ENCODE results near the gene TRAPPC3.
A peak's percentile ranks its signal among the peaks of the same experiment; 100 is the strongest.

The TRAPPC3 gene

DNA sequence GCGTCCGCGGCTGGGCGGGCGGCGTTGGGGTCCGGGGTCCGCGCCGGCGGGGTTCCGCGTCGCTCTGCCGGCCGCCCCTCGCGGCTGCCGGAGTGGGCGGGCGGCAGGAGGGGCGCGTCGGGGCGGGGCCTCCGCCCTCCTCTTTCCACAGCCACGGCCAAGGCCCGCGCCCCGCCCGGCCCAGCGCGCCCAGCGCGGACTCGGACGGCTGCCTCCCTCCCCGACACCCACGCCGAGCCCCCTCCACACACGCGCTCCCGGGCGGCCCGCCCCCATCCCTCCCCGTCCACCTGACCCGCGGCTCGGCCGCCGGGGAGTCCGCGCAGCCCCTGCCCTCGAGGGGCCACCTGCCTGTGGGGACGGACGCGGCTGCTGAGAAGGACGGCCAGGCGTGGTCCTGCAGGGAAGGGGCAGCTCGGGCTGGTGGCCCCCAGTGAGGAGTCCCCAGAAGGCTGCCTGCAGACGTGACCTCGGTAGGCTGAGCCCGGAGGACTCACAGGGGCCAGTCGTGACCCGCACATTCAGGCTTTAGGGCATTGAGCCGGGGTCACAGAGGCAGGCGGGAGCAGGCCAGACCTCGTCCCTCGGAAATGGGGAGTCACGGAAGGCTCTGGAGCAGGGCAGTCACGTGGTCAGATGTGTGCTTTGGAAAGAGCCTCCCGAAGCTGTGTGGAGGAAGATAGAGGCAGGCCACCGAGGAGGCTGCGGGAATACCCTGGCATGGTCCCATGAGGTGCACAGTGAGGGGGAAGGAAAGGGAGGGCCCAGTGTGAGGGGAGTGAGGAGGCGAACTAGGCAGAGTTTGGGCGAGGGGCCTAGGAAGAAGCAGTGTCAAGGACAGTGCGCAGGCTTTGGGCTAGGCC, 23.9 kb downstream of the TRAPPC3 start, which contains the start of gene COL8A2:
Gene COL8A2, minus strand, starts transcription at position 94 of the 863 bp plus-strand sequence. CDS start 24,980 bp downstream, outside the sequence.
- DNase-seq = no peak

DNA sequence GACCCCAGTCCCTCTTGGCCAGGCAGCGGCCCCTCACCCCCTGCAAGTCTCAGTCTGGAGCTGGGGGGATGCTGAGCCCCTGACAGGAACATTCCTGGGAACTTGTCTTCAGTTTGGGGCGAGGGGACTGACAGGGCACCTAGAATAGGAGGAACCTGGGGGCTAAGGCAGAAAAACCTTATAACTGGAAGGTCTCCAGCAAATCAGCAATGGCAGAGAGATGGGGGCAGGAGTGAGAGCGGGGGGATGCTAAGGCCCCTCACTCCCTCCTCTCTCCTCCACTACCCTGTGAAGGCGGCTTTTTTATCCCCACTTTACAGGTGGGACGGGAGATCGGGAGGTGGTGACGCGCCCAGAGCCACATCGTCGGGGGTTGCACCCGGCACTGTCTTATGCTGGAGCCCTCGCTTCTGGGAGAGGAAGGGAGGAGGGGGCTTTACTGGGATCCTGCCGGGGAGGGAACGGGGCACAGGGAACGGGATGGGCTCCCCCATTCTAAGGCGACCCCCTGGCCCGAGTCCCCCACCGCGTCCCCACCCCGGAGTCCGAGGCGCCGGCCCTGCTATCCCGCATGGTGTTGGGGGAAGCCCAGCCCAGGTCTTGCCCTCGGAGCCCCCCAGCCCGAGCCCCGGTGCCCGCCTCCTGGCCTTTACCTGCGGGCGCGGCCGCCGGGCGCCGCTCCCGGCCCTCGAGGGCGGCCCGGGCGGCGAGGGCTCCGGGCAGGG, 24.7 kb downstream of the TRAPPC3 start:
- no peak for DNase-seq

DNA sequence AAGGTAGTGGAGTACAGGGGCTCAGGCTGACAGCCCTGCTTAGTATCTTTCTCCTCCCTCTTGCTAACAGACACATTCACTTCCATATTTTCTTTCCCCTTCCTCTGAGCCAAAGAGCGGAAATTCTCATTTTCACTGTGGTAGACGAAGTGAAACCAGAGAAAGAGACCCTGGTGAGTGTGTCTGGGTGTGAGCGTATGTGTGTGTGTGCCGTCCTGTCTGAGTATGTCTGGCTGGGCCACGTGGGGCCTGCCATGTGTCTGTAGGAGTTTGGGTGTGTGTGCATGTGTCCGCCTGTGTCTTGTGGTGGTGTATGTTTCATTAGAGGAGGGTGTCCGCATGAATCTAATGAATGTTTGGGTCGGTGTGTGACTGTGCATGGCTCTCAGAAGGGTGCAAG, 25.9 kb downstream of the TRAPPC3 start:
- peak; percentile 98 for DNase-seq

DNA sequence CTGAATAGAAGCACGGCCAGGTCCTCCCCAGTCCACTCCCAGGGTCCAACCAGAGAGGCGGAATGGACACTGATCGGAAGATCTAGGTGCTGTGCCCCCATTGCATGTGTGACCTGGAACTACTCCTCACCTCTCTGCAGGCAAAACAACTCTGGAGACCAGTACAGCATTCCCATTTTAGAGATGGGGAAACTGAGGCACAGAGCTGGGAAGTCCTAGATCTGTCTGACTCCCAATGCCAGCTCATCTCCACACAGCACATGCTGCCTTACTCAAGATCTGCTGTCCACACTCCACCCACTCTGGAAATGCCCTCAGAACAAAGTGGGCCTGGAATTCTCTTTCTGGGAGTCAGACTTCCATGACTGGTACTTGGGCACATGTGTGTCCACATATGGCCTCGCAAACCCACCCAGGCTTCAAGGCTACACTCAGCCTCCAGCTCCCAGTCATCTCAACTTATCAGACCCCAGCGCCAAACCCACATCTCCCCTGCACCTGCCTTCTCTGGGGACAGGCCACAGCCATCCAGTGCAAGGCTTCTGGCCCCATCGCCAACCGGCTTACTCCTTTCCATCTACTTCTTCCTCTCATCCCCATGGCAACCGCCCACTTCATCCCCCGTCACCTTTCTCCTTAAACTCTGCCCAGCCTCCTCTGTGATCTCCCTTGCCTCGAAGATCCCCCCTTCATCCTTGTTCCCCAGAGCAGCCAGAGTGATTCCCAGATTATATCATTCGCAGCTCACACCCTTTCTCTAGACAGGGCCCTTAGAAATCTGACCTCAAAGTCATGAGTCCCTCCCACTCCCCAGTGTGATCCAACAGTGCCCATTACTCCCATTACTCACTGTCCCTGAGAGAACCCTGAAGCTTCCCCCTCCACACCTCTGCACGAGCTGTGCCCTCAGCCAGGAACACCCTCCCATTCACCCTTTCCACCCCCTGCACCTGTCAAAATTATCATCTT, 26.9 kb downstream of the TRAPPC3 start:
- DNase-seq = no peak

DNA sequence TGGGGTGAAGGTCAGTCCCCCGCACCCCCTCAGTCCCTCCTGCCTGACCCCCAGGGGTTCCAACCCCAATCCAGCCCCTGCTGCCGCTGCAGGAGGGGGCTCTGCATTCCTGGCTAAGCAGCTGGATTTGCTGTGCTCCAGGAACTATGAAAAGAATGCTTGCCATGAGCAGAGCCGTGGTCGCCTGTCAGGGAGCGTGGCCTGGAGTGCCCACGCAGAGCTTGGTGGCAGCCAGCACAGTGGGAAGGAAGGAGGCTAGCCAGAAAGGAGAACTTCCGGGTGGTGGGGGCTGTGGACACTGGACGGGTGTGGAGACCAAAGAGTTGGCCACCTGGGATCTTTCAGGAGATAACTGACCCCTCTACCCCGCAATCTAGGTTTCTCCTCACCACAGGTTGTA, 29.8 kb downstream of the TRAPPC3 start:
- peak; percentile 40 for DNase-seq

DNA sequence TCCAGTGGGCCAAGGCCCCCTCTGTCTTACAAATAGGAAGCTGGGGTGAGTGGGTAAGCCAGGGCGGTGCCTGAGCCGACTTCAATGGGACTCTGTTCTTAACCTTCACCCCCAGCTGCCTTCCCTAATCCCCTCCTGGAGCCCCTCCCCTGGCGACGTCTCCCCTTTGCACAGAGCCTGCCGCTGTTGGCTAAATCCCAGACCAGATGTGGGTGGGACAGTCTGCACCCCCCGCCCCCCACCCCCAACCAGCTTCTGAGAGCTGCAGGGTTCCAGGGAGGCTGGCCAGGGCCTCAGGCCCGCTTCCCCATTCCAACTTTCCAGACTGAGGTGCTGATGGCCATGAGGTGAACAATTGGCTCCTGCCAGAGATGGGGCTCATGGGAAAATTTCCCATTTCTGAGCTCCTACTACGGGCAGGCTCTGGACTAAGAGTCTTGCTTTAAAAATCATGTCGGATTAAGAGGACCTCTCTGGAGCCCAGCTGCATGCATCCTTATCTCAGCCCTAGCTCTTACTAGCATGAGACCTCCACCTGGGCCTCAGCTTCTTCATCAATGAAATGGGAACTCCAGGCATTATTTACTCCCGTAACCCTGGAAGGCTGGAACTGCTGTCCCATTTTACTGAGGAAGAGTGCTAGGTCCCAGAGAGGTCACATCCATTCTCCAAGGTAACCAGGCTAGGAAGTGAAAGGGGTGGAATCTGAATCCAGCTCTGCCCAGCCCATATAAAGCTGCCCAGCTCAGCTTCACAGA, 30.7 kb downstream of the TRAPPC3 start:
- no peak for DNase-seq

DNA sequence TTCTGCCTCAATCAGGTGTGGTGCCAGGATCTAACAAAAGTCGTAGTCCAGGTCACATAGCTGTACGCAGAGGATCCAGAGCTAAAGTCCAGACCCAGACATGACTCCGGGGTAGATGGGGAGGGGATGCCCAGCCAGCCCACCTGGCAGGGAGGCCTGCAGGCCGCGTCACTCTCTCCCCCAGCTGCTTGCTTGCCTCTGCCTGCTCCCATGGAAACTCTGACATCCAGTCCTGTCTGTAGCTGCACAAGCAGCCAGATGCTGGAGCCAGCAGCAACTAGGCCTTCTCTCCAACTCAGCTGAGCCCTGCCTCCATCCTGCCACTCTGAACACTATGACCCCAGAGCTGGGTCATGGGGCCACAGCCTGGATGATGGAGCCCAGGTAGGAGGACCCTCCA, 32.4 kb downstream of the TRAPPC3 start:
- no peak for DNase-seq

DNA sequence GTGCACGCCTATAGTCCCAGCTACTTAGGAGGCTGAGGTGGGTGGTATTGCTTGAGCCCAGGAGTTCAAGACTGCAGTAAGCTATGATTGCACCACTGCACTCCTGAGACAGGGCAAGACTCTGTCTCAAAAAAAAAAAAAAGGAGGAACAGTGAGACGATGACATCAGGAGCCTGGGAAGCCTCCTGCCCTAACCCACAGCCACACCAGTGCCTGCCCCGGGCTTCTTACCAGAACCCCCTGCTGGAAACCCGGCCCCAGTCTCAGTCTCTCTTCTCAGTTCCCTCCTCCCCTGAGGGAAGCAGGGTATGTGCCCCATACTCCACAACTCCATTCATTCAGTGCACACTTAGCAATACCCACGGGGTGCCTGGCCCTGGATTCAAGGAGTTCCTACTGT, 33.4 kb downstream of the TRAPPC3 start:
- peak; percentile 87 for DNase-seq

DNA sequence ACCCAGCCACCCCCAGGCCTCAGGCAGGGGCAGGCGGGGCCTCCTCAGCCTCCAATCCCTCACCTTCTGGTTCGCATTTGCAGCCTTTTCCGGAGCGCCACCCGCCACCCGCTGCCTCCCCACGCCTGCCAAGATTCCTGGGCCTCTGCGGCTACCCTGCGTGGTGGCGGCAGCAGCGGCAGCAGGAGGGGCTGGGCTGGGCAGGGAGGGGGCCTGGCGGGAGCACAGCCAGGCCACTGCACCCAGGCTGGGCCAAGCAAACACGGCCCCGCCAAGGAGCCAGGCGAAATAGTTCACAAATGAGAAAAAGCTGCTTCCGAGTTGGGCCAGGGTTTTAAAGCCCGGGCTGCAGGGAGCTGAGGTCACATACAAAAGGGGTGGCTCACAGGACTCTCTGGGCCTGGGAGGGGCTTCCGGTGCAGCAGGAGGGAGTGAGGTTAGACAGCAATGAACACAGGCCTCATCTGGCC, 34.1 kb downstream of the TRAPPC3 start:
- no peak for DNase-seq

DNA sequence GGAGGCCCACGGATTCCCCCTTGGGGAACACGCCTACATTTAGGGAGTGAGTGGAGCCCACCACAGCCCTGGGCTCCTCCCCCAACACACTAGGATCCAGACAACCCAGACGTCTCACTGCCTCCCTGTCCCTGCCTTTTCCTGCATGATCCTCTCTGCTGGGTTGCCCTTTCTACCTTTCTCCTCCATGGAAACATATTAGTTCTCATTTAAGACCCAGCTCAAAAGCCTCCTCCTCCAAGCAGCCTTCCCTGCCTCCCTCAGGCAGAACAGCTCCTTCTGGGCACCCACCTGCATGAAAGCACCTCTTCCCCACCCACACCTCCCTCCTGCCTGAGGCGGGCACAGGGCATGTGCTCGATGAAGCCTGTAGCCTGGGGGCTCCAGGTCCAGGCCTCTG, 34.9 kb downstream of the TRAPPC3 start:
- DNase-seq = no peak

DNA sequence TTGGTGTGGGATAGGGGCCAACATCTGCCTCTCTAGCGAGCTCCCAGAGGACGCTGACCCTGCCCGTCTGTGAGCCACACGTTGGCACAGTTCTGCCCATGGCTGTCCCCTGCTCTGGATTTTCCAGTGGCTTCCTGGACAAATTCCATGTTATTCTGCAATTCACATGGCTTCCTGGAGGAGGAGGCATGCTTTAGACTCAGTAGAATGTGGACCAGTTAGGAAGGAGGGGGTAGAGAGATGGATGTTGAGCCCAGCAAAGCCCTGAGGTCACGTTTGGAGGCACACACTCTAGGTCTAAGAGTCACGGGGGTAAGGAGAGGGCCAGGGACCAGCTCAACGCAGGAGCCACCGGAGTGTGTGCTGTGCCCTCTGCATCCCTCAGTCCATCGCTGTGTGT, 36.5 kb downstream of the TRAPPC3 start:
- DNase-seq = no peak

DNA sequence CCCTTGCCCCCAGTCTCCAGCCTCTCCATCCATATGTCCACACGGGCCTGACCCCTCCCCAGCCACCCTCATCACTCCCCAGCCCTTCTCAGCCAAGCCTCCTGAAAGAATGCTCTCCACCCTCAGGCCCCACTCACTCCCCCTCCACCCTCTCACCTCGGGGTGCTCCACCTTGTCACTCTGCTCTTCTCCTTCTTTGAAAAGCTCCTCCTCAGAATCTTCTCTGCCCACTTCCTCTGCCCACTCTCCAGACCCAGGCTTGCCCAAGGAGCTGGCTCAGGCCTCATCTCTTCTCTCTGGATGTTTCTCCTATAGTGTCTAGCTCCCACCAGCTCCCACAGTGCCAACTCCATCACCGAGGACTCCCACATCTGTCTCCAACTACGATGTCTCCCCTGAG, 38.1 kb downstream of the TRAPPC3 start:
- DNase-seq = no peak

DNA sequence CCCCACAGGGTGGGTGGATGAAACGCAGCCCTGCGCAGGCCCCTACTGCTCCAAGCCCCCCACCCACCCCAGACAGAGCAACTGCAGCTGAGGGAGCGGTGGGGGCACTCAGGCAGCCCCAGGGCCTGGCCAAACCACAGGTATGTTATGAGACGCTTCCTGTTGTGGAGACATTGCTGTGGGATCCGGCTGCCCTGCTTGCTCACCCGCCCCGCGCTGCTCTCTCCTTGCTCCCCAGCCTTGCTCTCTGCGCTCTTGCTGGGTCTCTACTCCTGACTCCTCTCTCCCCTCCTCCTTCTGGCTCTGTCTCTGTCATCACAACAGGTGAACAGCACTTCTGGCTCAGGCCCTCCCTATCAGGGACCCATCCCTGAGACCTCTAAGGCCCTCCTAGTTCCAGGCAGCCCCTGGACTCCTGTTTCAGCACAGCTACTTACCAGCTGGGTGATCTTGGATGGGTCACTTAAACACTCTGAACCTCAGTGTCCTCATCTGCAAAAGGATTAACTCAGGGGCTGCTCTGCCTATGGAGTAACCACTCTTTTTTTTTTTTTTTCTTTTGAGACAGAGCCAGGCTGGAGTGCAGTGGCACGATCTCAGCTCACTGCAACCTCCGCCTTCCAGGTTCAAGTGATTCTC, 40.1 kb downstream of the TRAPPC3 start:
- DNase-seq = peak; percentile 14

DNA sequence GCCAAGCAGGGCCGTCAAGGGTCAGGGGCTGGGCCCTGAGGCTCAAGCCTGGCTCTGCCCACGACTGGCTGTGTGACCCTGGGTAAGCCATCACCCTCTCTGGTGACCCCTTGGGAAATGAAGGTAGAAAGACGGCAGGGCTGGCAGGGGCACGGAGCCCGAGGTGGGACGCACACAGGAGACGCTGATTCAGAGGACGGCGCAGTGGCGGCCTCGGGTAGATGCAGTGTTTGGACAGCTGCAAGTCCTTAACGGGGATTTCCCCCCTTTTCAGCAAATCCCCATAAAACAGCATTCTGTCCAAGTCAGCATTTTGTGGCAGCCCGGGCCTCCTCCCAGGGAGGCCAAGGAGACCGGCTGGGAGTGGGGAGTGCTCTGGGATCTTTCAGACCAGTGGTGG, 41.0 kb downstream of the TRAPPC3 start:
- DNase-seq = no peak

DNA sequence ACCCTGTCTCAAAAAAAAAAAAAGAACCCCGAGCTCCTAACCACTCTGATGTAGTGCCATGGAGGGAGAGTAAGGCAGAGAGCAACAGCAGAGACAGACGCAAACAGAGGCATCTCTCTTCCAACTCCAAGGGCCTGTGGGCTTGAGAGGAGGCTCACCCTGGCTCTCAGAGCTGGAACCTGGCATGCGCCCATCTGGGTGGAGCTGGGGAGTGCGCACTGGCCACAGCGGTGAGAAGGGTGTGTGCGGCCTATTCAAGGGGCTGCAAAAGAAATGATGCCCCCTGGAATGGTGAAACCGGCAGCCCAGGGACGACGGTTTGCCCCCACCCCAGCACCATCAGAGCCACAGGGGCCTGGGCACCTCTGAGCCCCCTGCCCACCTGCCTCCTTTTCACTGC, 41.9 kb downstream of the TRAPPC3 start:
- DNase-seq = no peak

DNA sequence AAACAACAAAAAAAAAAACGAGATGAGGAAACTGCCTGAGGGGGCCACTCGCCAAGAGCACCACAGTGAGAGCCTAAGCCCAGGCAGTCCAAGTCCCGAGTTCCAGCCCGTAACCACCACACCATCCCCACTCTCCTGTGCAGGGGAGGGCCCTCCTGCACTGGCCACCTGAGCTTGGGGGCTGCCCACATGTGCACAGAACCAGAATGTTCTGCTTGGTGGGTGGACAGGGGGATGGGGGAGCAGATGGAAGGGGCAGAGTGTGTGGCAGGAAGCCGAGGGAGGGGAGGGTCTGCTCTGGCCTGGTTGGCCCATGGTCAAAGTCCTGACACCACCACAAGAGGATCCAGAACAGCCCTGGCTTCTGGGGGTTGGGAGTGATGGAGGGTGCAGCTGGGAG, 43.0 kb downstream of the TRAPPC3 start:
- DNase-seq = no peak

DNA sequence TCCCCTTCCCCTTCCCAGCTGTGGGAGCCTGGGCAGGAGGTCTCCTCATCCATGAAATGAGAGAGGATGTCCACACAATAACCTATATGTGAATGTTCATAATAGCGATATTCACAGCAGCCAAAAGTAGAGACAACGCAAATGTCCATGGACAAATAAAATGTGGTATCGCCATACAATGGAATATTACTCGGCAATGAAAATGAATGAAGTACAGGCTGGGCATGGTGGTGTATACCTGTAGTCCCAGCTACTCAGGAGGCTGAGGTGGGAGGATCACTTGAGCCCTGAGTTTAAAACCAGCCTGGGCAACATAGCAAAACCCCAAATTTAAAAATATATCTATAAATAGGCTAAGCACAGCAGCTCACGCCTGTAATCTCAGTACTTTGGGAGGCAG, 47.7 kb downstream of the TRAPPC3 start:
- DNase-seq = no peak

DNA sequence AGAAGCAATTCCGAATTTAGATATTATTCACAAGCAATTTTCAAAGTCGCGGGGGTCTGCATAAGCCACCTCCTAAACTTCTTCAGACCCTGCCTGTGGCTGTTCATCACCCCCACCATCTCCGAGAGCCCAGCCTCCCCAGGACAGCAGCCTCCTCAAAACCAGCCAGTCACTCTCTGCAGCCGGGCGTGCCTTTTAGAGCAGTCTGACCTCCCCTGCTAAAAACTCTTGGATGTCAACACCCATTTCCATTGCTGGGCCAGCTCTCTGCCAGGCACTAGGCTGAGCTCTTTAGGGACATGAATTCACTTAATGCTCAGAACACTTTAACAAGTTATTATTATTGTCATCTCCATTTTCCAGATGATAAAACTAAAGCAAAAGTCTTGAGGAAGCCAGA, 48.9 kb downstream of the TRAPPC3 start:
- no peak for DNase-seq

DNA sequence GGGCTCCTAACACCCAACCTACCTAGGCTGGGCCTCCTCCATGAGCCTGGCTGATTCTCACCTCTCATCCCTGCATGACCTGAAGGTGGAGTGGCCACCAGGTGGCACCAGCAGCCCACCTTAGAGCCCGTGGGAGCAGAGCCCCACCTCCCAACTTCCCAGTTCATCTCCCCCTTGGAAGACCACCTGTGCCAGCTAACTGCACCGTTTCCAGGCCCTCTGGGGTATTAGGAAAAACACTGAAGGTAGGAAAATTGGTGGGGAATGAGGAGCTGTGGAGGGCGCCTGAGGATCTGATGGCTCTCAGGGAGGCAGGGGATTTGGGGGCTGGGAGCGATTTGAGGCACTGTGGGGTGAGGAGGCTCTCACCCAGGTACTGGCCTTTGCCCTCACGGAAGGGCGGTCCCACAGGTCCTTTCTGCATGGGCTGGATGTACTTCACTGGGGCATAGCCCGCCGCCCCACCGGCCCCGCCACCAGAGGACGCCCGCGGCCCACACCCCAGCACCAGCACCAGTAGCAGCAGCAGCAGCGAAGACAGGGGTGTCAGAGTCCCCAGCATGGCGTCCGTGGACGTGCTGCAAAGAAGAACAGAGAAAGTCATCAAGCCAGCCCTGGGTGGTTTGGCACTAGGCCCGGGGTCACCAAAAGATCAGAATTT, 49.5 kb downstream of the TRAPPC3 start:
- peak; percentile 72 for DNase-seq

DNA sequence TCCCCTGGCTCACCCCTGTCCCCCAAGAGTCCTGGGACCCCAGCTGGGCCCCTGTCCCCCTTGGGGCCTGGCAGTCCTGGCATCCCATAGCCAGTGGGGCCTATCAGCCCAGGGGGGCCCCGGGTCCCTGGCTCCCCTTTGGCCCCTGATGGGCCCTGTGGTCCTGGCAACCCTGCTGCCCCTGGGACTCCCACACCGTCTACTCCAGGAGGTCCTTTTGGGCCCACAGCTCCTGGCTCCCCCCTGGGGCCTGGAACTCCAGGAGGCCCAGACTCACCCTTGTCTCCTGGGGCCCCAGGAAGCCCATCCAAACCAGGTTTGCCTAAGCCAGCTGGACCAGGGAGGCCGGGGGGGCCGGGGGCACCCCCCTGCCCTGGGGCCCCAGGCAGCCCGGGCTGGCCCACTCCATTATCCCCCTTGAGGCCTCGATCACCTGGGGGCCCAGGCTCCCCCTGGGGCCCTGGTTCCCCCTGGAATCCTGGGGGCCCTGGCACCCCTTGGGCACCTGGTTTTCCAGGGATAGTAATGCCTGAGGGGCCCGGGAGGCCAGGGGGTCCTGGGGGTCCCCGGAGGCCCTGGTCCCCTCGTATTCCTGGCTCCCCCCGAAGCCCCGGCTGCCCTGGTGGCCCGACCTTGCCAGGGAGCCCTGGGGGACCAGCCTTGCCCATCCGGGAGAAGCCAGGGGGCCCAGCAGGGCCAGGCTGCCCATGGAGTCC, 50.5 kb downstream of the TRAPPC3 start:
- DNase-seq = no peak
